ENCODE data around the gene SLC6A19.

The SLC6A19 gene

GRCh38 chr5:1270933-1271914, 69.8 kb downstream of the SLC6A19 start:
- no peak for DNase-seq

GRCh38 chr5:1272201-1272600, 70.8 kb downstream of the SLC6A19 start:
- no peak for DNase-seq

- DNase-seq, result no peak
Observed at GRCh38 chr5:1273745-1274144, 72.3 kb downstream of the SLC6A19 start.

- no peak for DNase-seq
Observed at GRCh38 chr5:1274471-1274870, 73.1 kb downstream of the SLC6A19 start.
